H1 (cell line): Measurements from ENCODE around the gene SIX3.

ENCODE experiments used
- CHD1 ChIP-seq: IDR thresholded peaks from 2 replicates; pipeline ENCODE4 v1.6.1; 2012; ENCODE audit warnings: low read depth, low read length, improper control_type of control experiment
- CHD2 ChIP-seq: IDR thresholded peaks from 2 replicates; pipeline ENCODE4 v1.6.1; 2012; ENCODE audit warnings: low read length, improper control_type of control experiment
- EZH2 ChIP-seq: fragments of 200-600 bp; sonication (generic); IDR thresholded peaks from 2 replicates; pipeline ENCODE4 v1.7.1; 2012; ENCODE audit warnings: low read depth, mild to moderate bottlenecking, moderate library complexity, low read length, inconsistent platforms; ENCODE audit not compliant: severe bottlenecking
- POLR2A ChIP-seq, 2 experiments: IDR thresholded peaks; 1 replicate in 1 of 2; 2 replicates in 1 of 2; pipeline ENCODE4 v1.6.1; 2011; ENCODE audit warnings: low read depth in 2 of 2, low read length in 2 of 2, mild to moderate bottlenecking in 2 of 2; ENCODE audit errors: control extremely low read depth in 1 of 2
- POLR2AphosphoS5 ChIP-seq: IDR thresholded peaks from 2 replicates; pipeline ENCODE4 v1.6.1; 2011; ENCODE audit warnings: low read depth, low read length
- RFX5 ChIP-seq: IDR thresholded peaks from 2 replicates; pipeline ENCODE4 v1.6.1; 2011; ENCODE audit warnings: low read depth, low read length, improper control_type of control experiment, borderline replicate concordance
- TAF1 ChIP-seq: IDR thresholded peaks from 2 replicates; pipeline ENCODE4 v1.6.1; 2011; ENCODE audit warnings: mild to moderate bottlenecking, low read depth, low read length
- ZNF274 ChIP-seq: IDR thresholded peaks from 2 replicates; pipeline ENCODE4 v1.7.0; 2012; ENCODE audit warnings: low read length, borderline replicate concordance; ENCODE audit errors: extremely low read depth
- TF ChIP-seq, protein P1 (sequence below), 3 experiments: IDR thresholded peaks; 1 replicate in 2 of 3; 2 replicates in 1 of 3; pipeline versions ENCODE4 v1.5.1 to v1.6.1; 2011; ENCODE audit warnings: low read length in 3 of 3, mild to moderate bottlenecking in 3 of 3, inconsistent platforms in 2 of 3, low read depth in 1 of 3, moderate library complexity in 1 of 3; ENCODE audit not compliant: insufficient read depth in 1 of 3; ENCODE audit errors: control extremely low read depth in 1 of 3
- TF ChIP-seq, protein P2 (sequence below): IDR thresholded peaks from 2 replicates; pipeline ENCODE4 v1.6.1; 2012; ENCODE audit warnings: inconsistent platforms

DNA sequence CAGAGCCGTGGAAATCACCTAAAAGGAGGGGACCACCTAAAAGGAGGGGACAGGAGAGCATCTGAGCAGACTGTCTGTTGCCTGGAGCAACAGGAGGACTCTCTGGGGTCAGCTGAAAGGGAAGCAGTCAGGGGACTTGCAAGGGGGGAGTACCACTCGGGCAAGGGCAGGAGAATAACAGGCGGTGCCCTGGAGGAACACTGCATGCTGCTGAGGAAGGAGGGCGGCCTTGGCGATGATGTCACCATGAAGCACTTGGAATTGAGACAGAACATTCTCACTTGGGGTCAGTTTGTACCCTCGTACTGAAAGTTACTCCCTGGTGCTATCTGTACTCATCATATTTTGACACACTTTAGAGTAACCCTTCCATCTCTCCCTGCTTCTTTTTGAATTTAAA lies 18.4 kb downstream of the SIX3 start:
- TF ChIP-seq, protein P1, sequence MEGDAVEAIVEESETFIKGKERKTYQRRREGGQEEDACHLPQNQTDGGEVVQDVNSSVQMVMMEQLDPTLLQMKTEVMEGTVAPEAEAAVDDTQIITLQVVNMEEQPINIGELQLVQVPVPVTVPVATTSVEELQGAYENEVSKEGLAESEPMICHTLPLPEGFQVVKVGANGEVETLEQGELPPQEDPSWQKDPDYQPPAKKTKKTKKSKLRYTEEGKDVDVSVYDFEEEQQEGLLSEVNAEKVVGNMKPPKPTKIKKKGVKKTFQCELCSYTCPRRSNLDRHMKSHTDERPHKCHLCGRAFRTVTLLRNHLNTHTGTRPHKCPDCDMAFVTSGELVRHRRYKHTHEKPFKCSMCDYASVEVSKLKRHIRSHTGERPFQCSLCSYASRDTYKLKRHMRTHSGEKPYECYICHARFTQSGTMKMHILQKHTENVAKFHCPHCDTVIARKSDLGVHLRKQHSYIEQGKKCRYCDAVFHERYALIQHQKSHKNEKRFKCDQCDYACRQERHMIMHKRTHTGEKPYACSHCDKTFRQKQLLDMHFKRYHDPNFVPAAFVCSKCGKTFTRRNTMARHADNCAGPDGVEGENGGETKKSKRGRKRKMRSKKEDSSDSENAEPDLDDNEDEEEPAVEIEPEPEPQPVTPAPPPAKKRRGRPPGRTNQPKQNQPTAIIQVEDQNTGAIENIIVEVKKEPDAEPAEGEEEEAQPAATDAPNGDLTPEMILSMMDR (IDR thresholded peaks at IDR 0.05; ENCODE audit: control extremely low read depth in 1 of 3, insufficient read depth in 1 of 3, low read depth in 1 of 3, low read length in 3 of 3), result no peak
- TF ChIP-seq, protein P2, sequence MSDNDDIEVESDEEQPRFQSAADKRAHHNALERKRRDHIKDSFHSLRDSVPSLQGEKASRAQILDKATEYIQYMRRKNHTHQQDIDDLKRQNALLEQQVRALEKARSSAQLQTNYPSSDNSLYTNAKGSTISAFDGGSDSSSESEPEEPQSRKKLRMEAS, result no peak
- TF ChIP-seq POLR2AphosphoS5, result no peak
- TF ChIP-seq POLR2A (IDR thresholded peaks at IDR 0.05; ENCODE audit: control extremely low read depth in 1 of 2, low read depth in 2 of 2, low read length in 2 of 2), result no peak
- TF ChIP-seq ZNF274, result no peak
- no peak for TF ChIP-seq EZH2
- TF ChIP-seq CHD2, result no peak
- no peak for TF ChIP-seq RFX5
- no peak for TF ChIP-seq TAF1
- no peak for TF ChIP-seq CHD1
